Measurements from ENCODE around the gene PTPRO.

Gene PTPRO

DNA sequence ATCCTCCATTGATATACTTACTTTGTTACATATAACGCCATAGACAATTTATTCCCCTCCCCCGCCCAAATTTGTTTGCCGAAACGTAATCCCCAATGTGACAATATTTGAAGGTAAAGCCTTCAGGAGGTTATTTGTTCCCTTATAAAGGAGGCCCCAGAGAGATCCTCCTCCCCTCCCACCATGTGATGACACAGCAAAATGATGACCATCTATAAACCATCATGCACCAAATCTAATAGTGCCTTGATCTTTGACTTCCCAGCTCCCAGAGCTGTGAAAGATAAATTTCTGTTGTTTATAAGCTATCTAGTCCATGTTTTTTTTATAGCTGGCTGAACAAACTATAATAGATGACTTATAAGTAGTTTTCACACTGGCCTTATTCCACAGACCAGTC lies 122.2 kb downstream of the PTPRO start:
- Mint-ChIP-seq H3K27ac (no peak overlapping the region), H3K36me3 (ENCODE audit: low read depth) (no peaks in the 10 kb centered on the region), H3K4me3 (no peak overlapping the region), H3K27me3 (peaks cover 15% of the 10 kb centered on the region), H3K4me1 (ENCODE audit: low read depth) (no peaks in the 10 kb centered on the region), H3K9me3 (no peaks in the 10 kb centered on the region)
- DNase-seq = no peak

- Mint-ChIP-seq H3K4me1 (ENCODE audit: low read depth) (no peaks in the 10 kb centered on the region), H3K27me3 (peaks cover 3% of the 10 kb centered on the region), H3K4me3 (no peak overlapping the region), H3K9me3 (no peaks in the 10 kb centered on the region), H3K27ac (no peak overlapping the region), H3K36me3 (ENCODE audit: low read depth) (no peaks in the 10 kb centered on the region)
- DNase-seq = no peak
Measured at GRCh38 chr12:15446807-15447206, 124.5 kb downstream of the PTPRO start.

- Mint-ChIP-seq H3K27me3 (no peaks in the 10 kb centered on the region), H3K4me1 (ENCODE audit: low read depth) (peaks cover 3% of the 10 kb centered on the region), H3K36me3 (ENCODE audit: low read depth) (no peaks in the 10 kb centered on the region), H3K9me3 (peaks cover 9% of the 10 kb centered on the region), H3K4me3 (no peak overlapping the region), H3K27ac (no peak overlapping the region)
- DNase-seq = no peak
Measured at GRCh38 chr12:15453613-15454012, 131.3 kb downstream of the PTPRO start.

DNA sequence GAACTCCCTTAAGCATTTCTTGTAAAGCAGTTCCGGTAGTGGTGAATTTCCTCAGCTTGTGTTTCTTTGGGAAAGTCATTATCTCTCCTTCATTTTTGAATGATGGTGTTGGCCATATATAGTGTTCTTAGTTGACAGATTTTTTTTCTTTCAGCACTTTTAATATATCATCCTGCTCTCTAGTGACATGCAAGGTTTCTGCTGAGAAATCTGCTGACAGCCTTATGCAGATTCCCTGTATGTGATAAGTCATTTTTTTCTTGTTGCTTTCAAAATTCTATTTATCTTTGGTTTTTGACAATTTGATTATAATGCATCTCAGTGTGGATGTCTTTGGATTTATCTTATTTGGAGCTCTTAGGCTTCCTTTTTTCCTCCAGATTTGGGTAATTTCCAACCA lies 135.7 kb downstream of the PTPRO start:
- no peak for DNase-seq
- peaks cover 3% of the 10 kb centered on the region for H3K27me3 Mint-ChIP-seq
- peaks cover 14% of the 10 kb centered on the region for H3K9me3 Mint-ChIP-seq
- H3K4me1 Mint-ChIP-seq (ENCODE audit: low read depth) = peaks cover 3% of the 10 kb centered on the region
- H3K27ac Mint-ChIP-seq = no peak overlapping the region
- no peak overlapping the region for H3K4me3 Mint-ChIP-seq
- H3K36me3 Mint-ChIP-seq (ENCODE audit: low read depth) = no peaks in the 10 kb centered on the region

DNA sequence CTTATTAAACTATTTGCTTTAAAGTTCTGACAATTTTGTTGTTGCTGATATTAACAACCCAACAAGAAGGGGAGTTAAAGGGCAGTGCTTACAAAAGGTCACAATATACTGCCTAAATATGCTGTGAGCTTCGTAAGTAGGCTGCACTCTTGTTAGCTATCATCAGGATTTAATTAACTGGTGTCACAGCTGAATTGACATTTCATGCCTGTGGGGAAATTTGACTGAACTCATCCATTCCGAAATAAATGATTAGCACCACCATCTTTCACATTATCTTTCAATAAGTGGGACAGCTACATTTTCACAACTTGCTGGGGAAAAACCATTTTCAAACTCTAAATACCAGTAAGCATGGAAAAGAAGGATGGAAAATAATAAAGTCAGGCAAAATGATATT lies 146.6 kb downstream of the PTPRO start:
- Mint-ChIP-seq H3K4me3 (no peak overlapping the region), H3K9me3 (no peaks in the 10 kb centered on the region), H3K27ac (no peak overlapping the region), H3K4me1 (ENCODE audit: low read depth) (no peaks in the 10 kb centered on the region), H3K36me3 (ENCODE audit: low read depth) (no peaks in the 10 kb centered on the region), H3K27me3 (peaks cover 22% of the 10 kb centered on the region)
- no peak for DNase-seq

GRCh38 chr12:15469356-15469755 lies 147.0 kb downstream of the PTPRO start:
- no peak for DNase-seq
- Mint-ChIP-seq H3K27ac (no peak overlapping the region), H3K9me3 (no peaks in the 10 kb centered on the region), H3K4me1 (ENCODE audit: low read depth) (no peaks in the 10 kb centered on the region), H3K4me3 (no peak overlapping the region), H3K27me3 (peaks cover 22% of the 10 kb centered on the region), H3K36me3 (ENCODE audit: low read depth) (no peaks in the 10 kb centered on the region)

DNA sequence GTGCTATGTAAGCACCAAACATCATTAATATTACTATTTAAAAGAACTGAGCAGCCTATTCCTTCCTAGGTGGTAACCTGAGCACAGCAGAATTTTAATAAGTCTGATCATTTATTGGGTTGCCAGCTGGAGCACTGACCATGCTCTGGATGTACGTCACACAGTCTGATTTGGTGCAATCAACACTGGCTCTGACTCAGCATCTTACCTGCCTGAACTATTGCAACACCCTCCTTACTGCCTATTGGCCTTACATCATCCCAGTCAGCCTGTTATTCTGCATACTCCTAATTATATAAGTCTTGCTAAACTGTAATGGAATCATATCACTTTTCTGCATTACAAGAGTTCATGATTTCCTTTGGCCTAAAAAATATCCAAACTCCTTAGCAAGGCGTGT lies 149.7 kb downstream of the PTPRO start:
- Mint-ChIP-seq H3K27ac (no peak overlapping the region), H3K4me3 (no peak overlapping the region), H3K9me3 (no peaks in the 10 kb centered on the region), H3K36me3 (ENCODE audit: low read depth) (no peaks in the 10 kb centered on the region), H3K4me1 (ENCODE audit: low read depth) (no peaks in the 10 kb centered on the region), H3K27me3 (peaks cover 11% of the 10 kb centered on the region)
- no peak for DNase-seq

DNA sequence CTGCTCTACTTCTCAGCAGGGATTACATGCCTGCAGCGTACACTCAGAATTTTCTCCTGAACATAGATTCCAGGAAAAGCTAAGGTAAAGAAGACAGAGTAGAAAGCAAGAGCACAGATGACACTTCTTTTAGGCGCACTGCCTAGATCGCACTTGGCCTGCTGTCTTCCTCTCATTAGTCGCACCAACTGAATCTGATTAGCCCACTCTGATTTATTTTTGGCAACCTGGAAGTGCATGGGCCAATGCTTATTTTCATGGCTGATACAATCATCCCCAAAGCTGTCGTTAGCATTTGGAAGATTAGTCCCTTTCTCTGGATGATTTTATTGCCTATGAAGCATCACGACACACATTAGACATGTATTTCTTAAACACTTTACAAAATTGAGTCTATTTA lies 152.5 kb downstream of the PTPRO start:
- Mint-ChIP-seq H3K27me3 (peaks cover 6% of the 10 kb centered on the region), H3K4me3 (no peak overlapping the region), H3K27ac (no peak overlapping the region), H3K36me3 (ENCODE audit: low read depth) (no peaks in the 10 kb centered on the region), H3K9me3 (no peaks in the 10 kb centered on the region), H3K4me1 (ENCODE audit: low read depth) (no peaks in the 10 kb centered on the region)
- no peak for DNase-seq

DNA sequence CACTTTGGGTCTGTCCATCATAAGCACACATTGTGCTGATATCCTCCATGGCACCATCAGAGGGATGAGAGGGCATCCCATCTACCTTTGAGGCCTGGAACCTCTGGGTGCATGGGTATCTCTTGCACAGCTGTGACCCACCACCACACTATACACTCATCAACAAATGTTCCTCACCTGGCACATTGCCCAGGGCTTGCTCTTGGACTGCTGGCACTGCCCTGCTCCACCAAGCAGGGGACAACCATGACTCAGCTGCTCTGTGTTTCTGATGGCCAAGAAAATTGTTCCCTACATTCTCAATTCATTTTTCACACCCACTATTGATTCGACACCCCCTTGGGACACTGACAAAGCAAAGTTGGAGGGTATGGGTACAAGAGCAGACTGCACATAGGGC lies 155.5 kb downstream of the PTPRO start:
- peaks cover 11% of the 10 kb centered on the region for H3K27me3 Mint-ChIP-seq
- no peak overlapping the region for H3K4me3 Mint-ChIP-seq
- H3K9me3 Mint-ChIP-seq = no peaks in the 10 kb centered on the region
- DNase-seq = no peak
- no peaks in the 10 kb centered on the region for H3K4me1 Mint-ChIP-seq (ENCODE audit: low read depth)
- H3K27ac Mint-ChIP-seq = no peak overlapping the region
- no peaks in the 10 kb centered on the region for H3K36me3 Mint-ChIP-seq (ENCODE audit: low read depth)

GRCh38 chr12:15481846-15482245 lies 159.5 kb downstream of the PTPRO start:
- H3K27ac Mint-ChIP-seq = no peak overlapping the region
- no peak overlapping the region for H3K4me3 Mint-ChIP-seq
- H3K27me3 Mint-ChIP-seq = peaks cover 23% of the 10 kb centered on the region
- no peaks in the 10 kb centered on the region for H3K9me3 Mint-ChIP-seq
- no peaks in the 10 kb centered on the region for H3K4me1 Mint-ChIP-seq (ENCODE audit: low read depth)
- no peak for DNase-seq
- no peaks in the 10 kb centered on the region for H3K36me3 Mint-ChIP-seq (ENCODE audit: low read depth)

DNA sequence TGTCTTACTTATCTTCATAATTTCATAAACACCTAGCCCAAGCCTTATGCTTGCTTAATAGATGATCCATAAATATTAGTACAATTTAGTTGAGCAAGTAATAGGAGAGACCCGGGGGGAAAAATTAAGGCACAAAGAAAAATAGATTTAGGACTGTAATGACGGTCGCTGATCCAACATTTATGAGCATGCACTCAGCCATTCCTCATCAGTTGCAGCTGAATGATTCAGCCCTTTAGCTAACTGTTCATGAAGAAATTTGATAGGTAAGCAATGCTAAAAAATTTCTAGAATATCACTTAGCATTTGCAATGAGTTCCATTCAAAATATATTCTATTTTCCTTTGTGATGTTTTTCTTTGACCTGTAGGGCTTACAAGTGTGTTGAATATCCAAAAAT lies 163.2 kb downstream of the PTPRO start:
- no peak for DNase-seq
- no peaks in the 10 kb centered on the region for H3K9me3 Mint-ChIP-seq
- no peak overlapping the region for H3K4me3 Mint-ChIP-seq
- peaks cover 27% of the 10 kb centered on the region for H3K27me3 Mint-ChIP-seq
- no peaks in the 10 kb centered on the region for H3K4me1 Mint-ChIP-seq (ENCODE audit: low read depth)
- H3K36me3 Mint-ChIP-seq (ENCODE audit: low read depth) = no peaks in the 10 kb centered on the region
- no peak overlapping the region for H3K27ac Mint-ChIP-seq

- no peaks in the 10 kb centered on the region for H3K4me1 Mint-ChIP-seq (ENCODE audit: low read depth)
- H3K36me3 Mint-ChIP-seq (ENCODE audit: low read depth) = no peaks in the 10 kb centered on the region
- no peaks in the 10 kb centered on the region for H3K9me3 Mint-ChIP-seq
- H3K27ac Mint-ChIP-seq = no peak overlapping the region
- DNase-seq = no peak
- no peak overlapping the region for H3K4me3 Mint-ChIP-seq
- peaks cover 22% of the 10 kb centered on the region for H3K27me3 Mint-ChIP-seq
Measured at GRCh38 chr12:15486859-15487258, 164.6 kb downstream of the PTPRO start.

- H3K36me3 Mint-ChIP-seq (ENCODE audit: low read depth) = no peaks in the 10 kb centered on the region
- H3K4me3 Mint-ChIP-seq = no peak overlapping the region
- H3K4me1 Mint-ChIP-seq (ENCODE audit: low read depth) = no peaks in the 10 kb centered on the region
- peaks cover 17% of the 10 kb centered on the region for H3K27me3 Mint-ChIP-seq
- H3K27ac Mint-ChIP-seq = no peak overlapping the region
- H3K9me3 Mint-ChIP-seq = peaks cover 4% of the 10 kb centered on the region
- no peak for DNase-seq
Measured at GRCh38 chr12:15488481-15488880, 166.2 kb downstream of the PTPRO start.

- no peak overlapping the region for H3K4me3 Mint-ChIP-seq
- H3K9me3 Mint-ChIP-seq = peaks cover 4% of the 10 kb centered on the region
- H3K4me1 Mint-ChIP-seq (ENCODE audit: low read depth) = peaks cover 3% of the 10 kb centered on the region
- DNase-seq = no peak
- H3K27me3 Mint-ChIP-seq = peaks cover 24% of the 10 kb centered on the region
- H3K27ac Mint-ChIP-seq = no peak overlapping the region
- H3K36me3 Mint-ChIP-seq (ENCODE audit: low read depth) = no peaks in the 10 kb centered on the region
Measured at GRCh38 chr12:15494329-15495046, 172.2 kb downstream of the PTPRO start.

- no peak overlapping the region for H3K27ac Mint-ChIP-seq
- H3K4me3 Mint-ChIP-seq = no peak overlapping the region
- DNase-seq = no peak
- peaks cover 3% of the 10 kb centered on the region for H3K4me1 Mint-ChIP-seq (ENCODE audit: low read depth)
- peaks cover 4% of the 10 kb centered on the region for H3K9me3 Mint-ChIP-seq
- H3K27me3 Mint-ChIP-seq = peaks cover 26% of the 10 kb centered on the region
- no peaks in the 10 kb centered on the region for H3K36me3 Mint-ChIP-seq (ENCODE audit: low read depth)
Measured at GRCh38 chr12:15495746-15496145, 173.4 kb downstream of the PTPRO start.

- peaks cover 3% of the 10 kb centered on the region for H3K4me1 Mint-ChIP-seq (ENCODE audit: low read depth)
- H3K4me3 Mint-ChIP-seq = no peak overlapping the region
- peaks cover 4% of the 10 kb centered on the region for H3K9me3 Mint-ChIP-seq
- no peak for DNase-seq
- H3K27ac Mint-ChIP-seq = no peak overlapping the region
- H3K27me3 Mint-ChIP-seq = peaks cover 27% of the 10 kb centered on the region
- H3K36me3 Mint-ChIP-seq (ENCODE audit: low read depth) = no peaks in the 10 kb centered on the region
Measured at GRCh38 chr12:15496738-15497137, 174.4 kb downstream of the PTPRO start.

All from activated T-cell treated with anti-CD3 and anti-CD28 coated beads, Interleukin-2, amount 50 U/mL, for 24 hours (primary cell).